K562 (cell line): ENCODE results near the gene E2F2. TPM values are rescaled to one million over a fixed set of nuclear protein-coding genes. Genes with fewer than 3 reads are reported as not detected.
A peak's percentile ranks its signal among the peaks of the same experiment; 100 is the strongest.

Experiments used
- ARID1B ChIP-seq: fragments of 450-650 bp; IDR thresholded peaks from 2 replicates; pipeline ENCODE4 v1.6.1; 2016; ENCODE audit warnings: antibody characterized with exemption, mild to moderate bottlenecking, inconsistent platforms
- CEBPB ChIP-seq: fragments of 450-650 bp; IDR thresholded peaks from 2 replicates; pipeline ENCODE4 v1.6.1; 2016; ENCODE audit warnings: missing genetic modification characterization, missing compliant biosample characterization
- EHMT2 ChIP-seq: fragments of 450-650 bp; IDR thresholded peaks from 2 replicates; pipeline ENCODE4 v1.6.1; 2018; ENCODE audit warnings: antibody characterized with exemption
- ELK3 ChIP-seq: fragments of 450-650 bp; formaldehyde crosslinking; IDR thresholded peaks from 2 replicates; pipeline ENCODE4 v1.4.0; 2020; ENCODE audit warnings: mild to moderate bottlenecking
- FOXK1 ChIP-seq: sonication (generic); formaldehyde crosslinking; IDR thresholded peaks from 2 replicates; pipeline ENCODE4 v1.8.0; 2022; ENCODE audit warnings: missing genetic modification reagents, mild to moderate bottlenecking, borderline replicate concordance
- FUS ChIP-seq: fragments of 200-400 bp; formaldehyde crosslinking; optimal IDR thresholded peaks from 2 replicates; pipeline ENCODE3; 2017; ENCODE audit warnings: low read depth, low read length
- NELFE ChIP-seq: IDR thresholded peaks from 2 replicates; pipeline ENCODE4 v1.6.1; 2011; ENCODE audit warnings: mild to moderate bottlenecking; ENCODE audit not compliant: insufficient read depth, insufficient read length
- NFIC ChIP-seq: fragments of 450-650 bp; IDR thresholded peaks from 2 replicates; pipeline ENCODE4 v1.6.1; 2017; ENCODE audit warnings: mild to moderate bottlenecking, inconsistent platforms
- PHF8 ChIP-seq: fragments of 200-600 bp; sonication (generic); IDR thresholded peaks from 2 replicates; pipeline ENCODE4 v1.6.1; 2012; ENCODE audit warnings: mixed run types, mild to moderate bottlenecking, inconsistent platforms, low read length, moderate library complexity, borderline replicate concordance
- POLR2G ChIP-seq: fragments of 200-400 bp; formaldehyde crosslinking; IDR thresholded peaks from 2 replicates; pipeline ENCODE4 v1.6.1; 2017; ENCODE audit warnings: low read depth, mild to moderate bottlenecking, antibody characterized with exemption, low read length, moderate library complexity
- RBBP5 ChIP-seq: fragments of 200-600 bp; sonication (generic); IDR thresholded peaks from 2 replicates; pipeline ENCODE4 v1.6.1; 2012; ENCODE audit warnings: borderline replicate concordance, mild to moderate bottlenecking, low read length, control low read depth, inconsistent platforms; ENCODE audit not compliant: insufficient read depth, poor library complexity, severe bottlenecking
- RBFOX2 ChIP-seq: fragments of 200-400 bp; formaldehyde crosslinking; IDR thresholded peaks from 2 replicates; pipeline ENCODE4 v1.6.1; 2017; ENCODE audit warnings: low read depth, mild to moderate bottlenecking, low read length, moderate library complexity
- TCF7L2 ChIP-seq: fragments of 150-350 bp; IDR thresholded peaks from 2 replicates; pipeline ENCODE4 v1.6.1; 2016; ENCODE audit warnings: low read depth, mild to moderate bottlenecking, low read length, moderate library complexity
- TFAP4 ChIP-seq: sonication (generic); formaldehyde crosslinking; IDR thresholded peaks from 2 replicates; pipeline ENCODE4 v1.8.0; 2022; ENCODE audit warnings: missing genetic modification reagents, mild to moderate bottlenecking, moderate library complexity, borderline replicate concordance
- ZC3H8 ChIP-seq: fragments of 450-650 bp; IDR thresholded peaks from 2 replicates; pipeline ENCODE4 v1.6.1; 2017
- ZNF12 ChIP-seq: sonication (generic); formaldehyde crosslinking; IDR thresholded peaks from 2 replicates; pipeline ENCODE4 v1.4.0; 2020; ENCODE audit warnings: mild to moderate bottlenecking, missing genetic modification reagents
- ZNF316 ChIP-seq: fragments of 450-650 bp; IDR thresholded peaks from 2 replicates; pipeline ENCODE4 v1.6.1; 2016
- polyA plus RNA-seq, 8 experiments: library from polyadenylated mRNA; depleted of rRNA in 4 of 8; stranded (reverse) in 5 of 8; unstranded in 3 of 8; fragments of >200 nt; fragmentation: Nextera tagmentation in 2 of 8; fragmentation: Illumina TruSeq in 1 of 8; extraction: Ambion mirVana in 2 of 8; extraction: Trizol in 1 of 8; gene quantifications; 2 replicates each; pipeline versions ENCODE4 v1.2.1 to v1.2.3, GENCODE V29; 2011 to 2014; ENCODE audit warnings: inconsistent platforms in 1 of 8, missing spikeins in 1 of 8
- total RNA-seq, 7 experiments: library from RNA; depleted of rRNA in 6 of 7; stranded (reverse); fragments of >200 nt in 6 of 7; fragmentation: Illumina TruSeq in 2 of 7; extraction: Trizol in 2 of 7; gene quantifications; 2 replicates each; pipeline versions ENCODE4 v1.2.1 to v1.2.3, GENCODE V29; 2011 to 2021; ENCODE audit warnings: low replicate concordance in 1 of 7
- TF ChIP-seq, protein P1 (sequence below): fragments of 200-800 bp; sonication (Bioruptor generic); IDR thresholded peaks from 2 replicates; pipeline ENCODE4 v1.6.1; 2017; ENCODE audit warnings: missing genetic modification characterization, missing compliant biosample characterization
- TF ChIP-seq, protein P2 (sequence below): fragments of 250-450 bp; sonication (Bioruptor Pico); IDR thresholded peaks from 2 replicates; pipeline ENCODE4 v1.8.0; 2021; ENCODE audit warnings: borderline replicate concordance, mild to moderate bottlenecking, moderate library complexity; ENCODE audit not compliant: poor library complexity, severe bottlenecking
- TF ChIP-seq, protein P3 (sequence below): fragments of 450-650 bp; formaldehyde crosslinking; IDR thresholded peaks from 2 replicates; pipeline ENCODE4 v1.4.0; 2020; ENCODE audit warnings: mild to moderate bottlenecking, moderate library complexity
- TF ChIP-seq, protein P4 (sequence below): sonication (generic); formaldehyde crosslinking; IDR thresholded peaks from 2 replicates; pipeline ENCODE4 v1.4.0; 2020; ENCODE audit warnings: mild to moderate bottlenecking, missing genetic modification reagents

The E2F2 gene
- total and polyA plus RNA-seq, 9 of the 15 experiments (the other 6 are each of a cell fraction or from before 2014, with no cell fraction given), result 3.1 to 25.3 (median 11.4) TPM

- TF ChIP-seq ELK3 (CRISPR knock-in tag), result no peak
- TF ChIP-seq ZC3H8, result no peak
- no peak for TF ChIP-seq NELFE
- no peak for TF ChIP-seq RBBP5
- TF ChIP-seq, protein P1, sequence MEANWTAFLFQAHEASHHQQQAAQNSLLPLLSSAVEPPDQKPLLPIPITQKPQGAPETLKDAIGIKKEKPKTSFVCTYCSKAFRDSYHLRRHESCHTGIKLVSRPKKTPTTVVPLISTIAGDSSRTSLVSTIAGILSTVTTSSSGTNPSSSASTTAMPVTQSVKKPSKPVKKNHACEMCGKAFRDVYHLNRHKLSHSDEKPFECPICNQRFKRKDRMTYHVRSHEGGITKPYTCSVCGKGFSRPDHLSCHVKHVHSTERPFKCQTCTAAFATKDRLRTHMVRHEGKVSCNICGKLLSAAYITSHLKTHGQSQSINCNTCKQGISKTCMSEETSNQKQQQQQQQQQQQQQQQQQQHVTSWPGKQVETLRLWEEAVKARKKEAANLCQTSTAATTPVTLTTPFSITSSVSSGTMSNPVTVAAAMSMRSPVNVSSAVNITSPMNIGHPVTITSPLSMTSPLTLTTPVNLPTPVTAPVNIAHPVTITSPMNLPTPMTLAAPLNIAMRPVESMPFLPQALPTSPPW, result peak; percentile 34; the same call in 1 of the 2 replicates
- TF ChIP-seq, protein P2, sequence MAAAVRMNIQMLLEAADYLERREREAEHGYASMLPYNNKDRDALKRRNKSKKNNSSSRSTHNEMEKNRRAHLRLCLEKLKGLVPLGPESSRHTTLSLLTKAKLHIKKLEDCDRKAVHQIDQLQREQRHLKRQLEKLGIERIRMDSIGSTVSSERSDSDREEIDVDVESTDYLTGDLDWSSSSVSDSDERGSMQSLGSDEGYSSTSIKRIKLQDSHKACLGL, result no peak
- TF ChIP-seq ZNF12 (CRISPR knock-in tag), result no peak
- TF ChIP-seq CEBPB, result no peak
- TF ChIP-seq NFIC, result peak; percentile 71
- peak; percentile 38; the same call in 1 of the 2 replicates for TF ChIP-seq POLR2G
- no peak for TF ChIP-seq TCF7L2
- TF ChIP-seq PHF8, result no peak
- TF ChIP-seq, protein P3, sequence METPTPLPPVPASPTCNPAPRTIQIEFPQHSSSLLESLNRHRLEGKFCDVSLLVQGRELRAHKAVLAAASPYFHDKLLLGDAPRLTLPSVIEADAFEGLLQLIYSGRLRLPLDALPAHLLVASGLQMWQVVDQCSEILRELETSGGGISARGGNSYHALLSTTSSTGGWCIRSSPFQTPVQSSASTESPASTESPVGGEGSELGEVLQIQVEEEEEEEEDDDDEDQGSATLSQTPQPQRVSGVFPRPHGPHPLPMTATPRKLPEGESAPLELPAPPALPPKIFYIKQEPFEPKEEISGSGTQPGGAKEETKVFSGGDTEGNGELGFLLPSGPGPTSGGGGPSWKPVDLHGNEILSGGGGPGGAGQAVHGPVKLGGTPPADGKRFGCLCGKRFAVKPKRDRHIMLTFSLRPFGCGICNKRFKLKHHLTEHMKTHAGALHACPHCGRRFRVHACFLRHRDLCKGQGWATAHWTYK (CRISPR knock-in tag), result no peak
- TF ChIP-seq ZNF316, result no peak
- no peak for TF ChIP-seq ARID1B
- TF ChIP-seq, protein P4, sequence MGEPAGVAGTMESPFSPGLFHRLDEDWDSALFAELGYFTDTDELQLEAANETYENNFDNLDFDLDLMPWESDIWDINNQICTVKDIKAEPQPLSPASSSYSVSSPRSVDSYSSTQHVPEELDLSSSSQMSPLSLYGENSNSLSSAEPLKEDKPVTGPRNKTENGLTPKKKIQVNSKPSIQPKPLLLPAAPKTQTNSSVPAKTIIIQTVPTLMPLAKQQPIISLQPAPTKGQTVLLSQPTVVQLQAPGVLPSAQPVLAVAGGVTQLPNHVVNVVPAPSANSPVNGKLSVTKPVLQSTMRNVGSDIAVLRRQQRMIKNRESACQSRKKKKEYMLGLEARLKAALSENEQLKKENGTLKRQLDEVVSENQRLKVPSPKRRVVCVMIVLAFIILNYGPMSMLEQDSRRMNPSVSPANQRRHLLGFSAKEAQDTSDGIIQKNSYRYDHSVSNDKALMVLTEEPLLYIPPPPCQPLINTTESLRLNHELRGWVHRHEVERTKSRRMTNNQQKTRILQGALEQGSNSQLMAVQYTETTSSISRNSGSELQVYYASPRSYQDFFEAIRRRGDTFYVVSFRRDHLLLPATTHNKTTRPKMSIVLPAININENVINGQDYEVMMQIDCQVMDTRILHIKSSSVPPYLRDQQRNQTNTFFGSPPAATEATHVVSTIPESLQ (CRISPR knock-in tag), result no peak
- 0 out of 2 replicates have a peak, but pooled peaks have one; percentile 56 for TF ChIP-seq TFAP4 (CRISPR knock-in tag)
- no peak for TF ChIP-seq FUS
- no peak for TF ChIP-seq EHMT2
- TF ChIP-seq FOXK1 (CRISPR knock-in tag), result no peak
- TF ChIP-seq RBFOX2, result peak; percentile 54; the same call in 1 of the 2 replicates
These were observed 6.2 kb downstream of the E2F2 start (continued) for GRCh38 chr1:23524716-23525401.
